GM19238 (cell line): ENCODE measurements around the gene ABHD17B.

Experiments
- DNase-seq: peaks from one replicate; pipeline ENCODE4 v3.0.0; 2011; ENCODE audit warnings: low spot score; ENCODE audit not compliant: insufficient read length

The ABHD17B gene

DNA sequence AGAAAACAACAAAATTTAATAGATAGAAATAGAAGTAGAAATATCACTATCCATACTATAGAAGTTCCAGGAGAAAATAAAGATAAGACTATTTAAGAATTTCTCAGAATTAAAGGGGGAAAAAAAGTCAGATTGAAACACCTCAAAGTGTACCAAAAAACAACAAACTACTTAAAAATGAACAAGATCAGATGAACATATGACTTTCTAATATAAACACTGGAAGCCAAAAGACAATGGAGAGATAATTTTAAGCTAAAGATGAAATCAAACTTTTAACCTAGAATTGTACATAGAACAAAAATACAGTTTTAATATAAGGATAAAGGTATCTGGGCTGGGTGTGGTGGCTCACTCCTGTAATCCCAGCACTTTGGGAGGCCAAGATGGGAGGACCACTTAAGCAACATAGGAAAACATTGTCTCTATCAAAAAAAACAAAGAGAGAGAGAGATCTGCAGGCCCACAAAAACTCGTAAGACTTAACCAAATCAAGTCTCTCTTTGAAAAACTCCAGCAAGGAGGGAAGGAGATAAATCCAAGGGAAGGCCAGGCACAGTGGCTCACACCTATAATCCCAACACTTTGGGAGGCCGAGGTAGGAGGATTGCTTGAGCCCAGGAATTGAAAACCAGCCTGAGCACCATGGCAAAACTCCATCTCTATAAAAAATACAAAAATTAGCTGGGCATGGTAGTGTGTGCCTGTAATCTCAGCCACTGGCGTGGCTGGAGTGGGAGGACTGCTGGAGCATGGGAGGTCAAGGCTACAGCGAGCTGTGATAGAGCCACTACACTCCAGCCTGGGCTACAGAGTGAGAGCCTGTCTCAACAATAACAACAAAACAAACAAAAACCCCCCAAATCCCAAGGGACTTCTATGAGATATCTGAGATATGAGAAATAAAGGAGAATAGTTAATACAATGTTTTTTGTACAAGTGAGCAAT, 32.4 kb downstream of the ABHD17B start:
- no peak for DNase-seq

- no peak for DNase-seq
These were observed 34.2 kb downstream of the ABHD17B start for GRCh38 chr9:71876829-71877228.

DNA sequence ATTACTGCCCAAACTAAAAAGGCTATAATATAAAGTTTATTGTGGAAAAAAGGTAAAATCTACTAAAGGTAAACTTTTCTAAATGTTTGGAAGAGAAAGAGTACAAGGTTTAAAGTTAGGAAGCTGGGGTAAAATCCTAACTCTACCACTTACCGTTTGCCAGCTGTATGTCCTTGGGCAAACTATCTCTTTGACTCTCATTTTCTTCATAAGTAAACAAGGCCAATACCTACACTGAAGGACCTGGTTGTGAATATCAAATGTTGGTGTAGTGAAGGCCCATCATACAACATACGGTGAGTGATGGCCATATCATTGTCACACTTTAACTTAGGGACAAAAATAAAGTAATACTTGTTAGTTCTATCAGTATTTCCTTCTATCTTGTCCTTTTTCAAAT, 34.9 kb downstream of the ABHD17B start:
- no peak for DNase-seq

DNA sequence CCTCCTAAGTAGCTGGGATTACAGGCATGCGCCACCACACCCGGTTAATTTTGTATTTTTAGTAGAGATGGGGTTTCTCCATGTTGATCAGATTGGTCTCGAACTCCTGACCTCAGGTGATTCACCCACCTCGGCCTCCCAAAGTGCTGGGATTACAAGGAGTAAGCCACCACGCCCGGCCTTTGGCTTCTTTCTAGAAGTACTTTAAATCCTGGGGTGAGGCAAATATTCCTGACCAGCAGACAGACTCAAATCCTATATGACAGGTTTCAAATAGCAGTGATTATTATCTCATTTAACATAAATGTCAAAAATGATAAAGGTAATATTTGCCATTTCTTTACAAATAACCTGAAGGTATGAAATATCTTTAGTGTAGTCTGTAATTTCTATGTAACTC, 35.6 kb downstream of the ABHD17B start:
- DNase-seq, result no peak

DNA sequence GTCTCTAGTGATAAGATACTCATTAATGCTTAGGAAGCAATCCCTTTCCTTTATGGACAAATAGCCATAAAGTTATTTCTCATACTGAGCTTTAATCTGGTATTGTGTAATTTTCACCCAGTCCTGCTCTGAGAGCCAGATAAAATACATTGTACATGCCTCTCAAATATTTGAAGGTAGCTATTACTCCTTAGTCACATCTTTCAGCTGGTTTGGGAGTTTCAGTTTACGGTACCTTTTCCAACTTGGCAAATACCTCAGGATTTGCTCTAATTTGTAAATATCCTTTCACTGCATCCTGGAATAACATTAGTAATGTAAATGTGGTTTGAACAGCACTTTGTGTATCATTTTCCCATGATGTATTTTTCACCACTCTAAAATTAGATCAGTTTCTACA, 47.4 kb downstream of the ABHD17B start:
- DNase-seq, result no peak

GRCh38 chr9:71861618-71862017, 49.4 kb downstream of the ABHD17B start:
- no peak for DNase-seq

DNA sequence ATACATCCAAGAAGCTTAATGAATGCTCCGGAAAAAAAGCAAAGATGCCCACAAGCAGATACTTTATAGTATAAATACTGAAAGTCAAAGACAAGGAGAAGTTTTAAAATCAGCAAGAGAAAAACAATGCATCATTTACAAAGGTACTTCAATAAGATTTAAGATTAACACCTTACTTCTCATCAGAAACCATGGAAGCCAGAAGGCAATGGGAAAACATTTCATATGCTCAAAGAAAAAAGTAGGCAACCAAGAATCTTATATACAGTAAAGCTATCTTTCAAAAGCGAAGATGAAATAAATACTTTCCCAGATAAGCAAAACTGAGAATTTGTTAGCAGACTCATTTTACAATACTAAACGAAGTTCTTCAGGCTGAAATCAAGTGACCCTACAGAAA, 51.1 kb downstream of the ABHD17B start:
- DNase-seq, result no peak

GRCh38 chr9:71858812-71859211, 52.2 kb downstream of the ABHD17B start:
- DNase-seq, result no peak

- DNase-seq, result no peak
These were observed 52.7 kb downstream of the ABHD17B start for GRCh38 chr9:71858102-71858798.

GRCh38 chr9:71857159-71857558, 53.8 kb downstream of the ABHD17B start:
- DNase-seq, result no peak

DNA sequence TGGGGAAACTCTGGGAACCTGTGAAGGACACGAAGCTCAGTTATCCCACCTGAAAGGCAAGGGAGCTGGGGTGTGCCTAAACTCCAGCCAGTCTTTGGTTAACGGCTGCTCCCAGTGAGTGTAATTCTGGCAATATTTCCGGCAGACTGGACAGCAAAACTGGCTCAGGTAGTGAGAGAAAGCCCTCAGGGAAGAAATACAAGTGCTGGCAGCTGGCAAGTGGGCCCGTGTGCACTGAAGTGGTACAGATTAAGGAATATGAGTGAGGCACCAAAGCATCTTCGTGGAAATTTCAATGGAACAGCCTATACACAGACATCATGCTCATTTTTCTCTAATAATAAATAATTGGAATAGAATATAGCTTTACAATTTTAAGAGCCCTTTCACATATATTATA, 56.2 kb downstream of the ABHD17B start:
- DNase-seq, result no peak

DNA sequence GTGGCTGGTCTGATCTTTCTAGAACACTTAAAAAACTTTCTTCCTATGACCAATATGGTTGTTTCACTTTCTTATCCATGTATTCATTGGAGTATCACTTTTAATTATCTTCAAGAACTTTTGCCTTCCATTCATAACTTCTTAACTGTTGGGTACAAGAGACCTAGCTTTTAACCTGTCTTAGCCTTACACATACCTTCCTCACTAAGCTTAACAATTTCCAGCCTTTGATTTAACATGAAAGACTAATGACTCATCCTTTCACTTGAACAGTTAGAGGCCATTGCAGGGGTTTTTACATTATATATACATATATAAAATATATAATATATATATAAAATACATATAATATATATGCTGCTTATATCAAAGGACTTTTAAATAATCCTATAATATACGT, 57.9 kb downstream of the ABHD17B start:
- no peak for DNase-seq

GRCh38 chr9:71850996-71851395, 60.0 kb downstream of the ABHD17B start:
- DNase-seq, result no peak

GRCh38 chr9:71847892-71848291, 63.1 kb downstream of the ABHD17B start:
- DNase-seq, result no peak

DNA sequence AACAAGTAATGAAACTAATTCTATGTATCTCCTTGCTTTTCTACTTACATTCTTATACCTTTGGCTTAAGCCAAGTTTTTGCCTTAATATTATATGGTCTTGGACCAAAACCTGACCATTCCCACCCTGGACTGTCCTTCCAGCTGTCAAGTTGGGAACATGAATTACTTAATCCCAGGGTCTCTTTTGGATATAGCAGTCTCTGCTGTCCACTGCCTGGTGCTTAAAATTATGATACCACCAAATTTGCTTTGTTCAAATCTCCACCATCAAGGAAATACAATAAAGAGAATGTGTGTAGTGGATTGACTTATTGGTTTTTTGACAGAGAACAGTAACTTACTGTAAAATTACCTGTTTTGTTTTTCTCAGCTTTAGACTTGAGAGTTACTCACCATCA, 66.2 kb downstream of the ABHD17B start:
- no peak for DNase-seq

- no peak for DNase-seq
These were observed 71.3 kb downstream of the ABHD17B start for GRCh38 chr9:71839668-71840067.

GRCh38 chr9:71835596-71835995, 75.4 kb downstream of the ABHD17B start:
- no peak for DNase-seq

- no peak for DNase-seq
These were observed 80.1 kb downstream of the ABHD17B start for GRCh38 chr9:71830929-71831328.

DNA sequence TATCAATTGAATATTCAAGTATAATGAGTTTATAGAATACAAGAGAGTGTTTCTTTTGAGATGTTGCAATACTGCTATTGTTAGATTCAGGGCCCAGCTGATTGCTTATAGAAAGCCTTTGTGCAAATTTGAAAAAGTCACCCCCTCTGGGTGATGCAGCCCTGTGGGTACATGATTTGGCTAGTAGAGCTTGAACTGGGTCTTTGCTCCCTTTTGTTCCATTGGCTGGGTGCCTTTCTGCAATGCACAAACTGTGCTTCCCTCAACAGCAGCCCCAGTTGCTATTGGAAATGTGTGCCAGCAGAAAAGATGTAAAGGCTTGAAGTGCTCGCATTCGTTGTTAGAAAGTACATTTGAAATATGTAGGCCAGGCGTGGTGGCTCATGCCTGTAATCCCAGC, 80.8 kb downstream of the ABHD17B start:
- DNase-seq, result no peak

GRCh38 chr9:71826279-71826678, 84.7 kb downstream of the ABHD17B start:
- no peak for DNase-seq

DNA sequence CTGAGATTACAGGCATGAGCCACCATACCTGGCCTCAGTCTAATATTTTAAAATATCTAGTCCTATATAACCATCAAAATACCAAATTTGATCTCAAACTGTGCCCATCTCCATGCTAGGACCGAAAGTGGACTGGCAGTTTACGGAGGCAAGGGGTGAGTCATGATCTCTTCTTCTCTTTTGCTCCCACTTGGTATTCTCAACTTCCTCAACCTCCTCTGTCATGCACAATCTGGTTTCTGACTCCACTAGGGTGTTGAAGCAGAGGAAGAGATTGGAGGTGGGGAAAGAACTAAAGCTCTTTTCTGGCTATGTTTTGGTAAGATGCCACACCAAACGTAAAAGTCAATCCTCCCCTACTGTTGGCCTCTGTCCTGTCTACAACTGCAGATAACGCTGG, 86.7 kb downstream of the ABHD17B start:
- DNase-seq, result no peak

DNA sequence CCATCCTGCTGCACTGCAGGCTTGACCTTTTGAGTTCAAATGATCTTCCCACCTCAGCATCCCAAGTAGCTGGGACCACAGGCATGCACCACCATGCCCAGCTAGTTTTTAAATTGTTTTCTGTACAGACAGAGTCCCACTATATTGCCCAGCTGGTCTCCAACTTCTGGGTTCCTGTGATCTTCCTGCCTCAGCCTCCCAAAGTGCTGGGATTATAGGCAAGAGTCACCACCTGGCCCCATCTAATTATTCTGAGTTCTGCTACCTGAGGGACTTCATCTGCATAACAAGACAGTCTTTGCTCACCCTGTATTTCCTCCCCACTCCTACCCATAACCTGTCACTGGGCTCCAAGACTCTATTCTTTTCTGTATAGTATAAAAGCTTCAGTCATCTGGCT, 88.1 kb downstream of the ABHD17B start:
- no peak for DNase-seq

- DNase-seq, result no peak
These were observed 88.5 kb downstream of the ABHD17B start for GRCh38 chr9:71822456-71822855.
